Central memory CD8-positive, alpha-beta T cell (primary cell): ENCODE data around the gene SCNN1B.

Source experiments
- ATAC-seq: fragments of 150-1000 bp; cut with Tn5 transposase; replicated peaks from 2 replicates; pipeline ENCODE4 v1.10.0; 2022; ENCODE audit warnings: mild to moderate bottlenecking, moderate FRiP score, moderate number of reproducible peaks; ENCODE audit not compliant: poor library complexity, severe bottlenecking; ENCODE audit errors: extremely low read depth
- DNase-seq, 2 donors: peaks; one replicate each; pipeline ENCODE4 v3.0.0; 2021; ENCODE audit warnings: low spot score in 2 of 2
- H3K27ac Mint-ChIP-seq: one replicate; pipeline ENCODE4 v1.8.0; 2022; ENCODE audit warnings: low read depth, mild to moderate bottlenecking, moderate library complexity, mixed read lengths
- H3K27me3 Mint-ChIP-seq: one replicate; pipeline ENCODE4 v1.8.0; 2022; ENCODE audit warnings: mixed read lengths
- H3K36me3 Mint-ChIP-seq: one replicate; pipeline ENCODE4 v1.8.0; 2022; ENCODE audit warnings: mild to moderate bottlenecking, moderate library complexity, mixed read lengths; ENCODE audit not compliant: insufficient read depth
- H3K4me1 Mint-ChIP-seq: one replicate; pipeline ENCODE4 v1.8.0; 2022; ENCODE audit warnings: mixed read lengths
- H3K4me3 Mint-ChIP-seq: one replicate; pipeline ENCODE4 v1.8.0; 2022; ENCODE audit warnings: mild to moderate bottlenecking, moderate library complexity, mixed read lengths
- H3K9me3 Mint-ChIP-seq: one replicate; pipeline ENCODE4 v1.8.0; 2022; ENCODE audit warnings: mixed read lengths

Gene SCNN1B

DNA sequence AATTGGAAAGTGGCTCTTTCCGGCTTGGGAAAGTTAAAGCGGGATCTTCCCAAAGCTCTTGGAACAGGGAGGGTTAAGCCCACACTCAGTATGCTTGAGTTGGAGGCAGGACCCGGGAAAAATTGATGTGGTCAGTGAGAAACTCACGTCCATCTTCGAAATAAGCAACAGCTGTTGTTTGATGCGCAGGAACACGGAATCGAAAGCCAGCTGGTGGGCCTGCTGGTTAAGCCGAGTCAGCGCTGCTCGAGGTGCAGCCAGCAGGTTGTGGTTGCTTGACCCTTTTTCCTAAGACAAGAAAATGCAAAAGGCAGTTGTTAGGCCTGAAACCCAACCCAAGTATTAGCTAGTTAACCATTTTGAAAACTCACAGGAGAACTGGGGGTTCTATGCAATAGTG, 101.4 kb downstream of the SCNN1B start:
- DNase-seq = no peak
- Mint-ChIP-seq H3K27me3 (no peaks in the 10 kb centered on the region), H3K4me3 (no peak overlapping the region), H3K9me3 (no peaks in the 10 kb centered on the region), H3K27ac (no peak overlapping the region), H3K36me3 (peaks cover 54% of the 10 kb centered on the region), H3K4me1 (no peaks in the 10 kb centered on the region)
- no peak for ATAC-seq

DNA sequence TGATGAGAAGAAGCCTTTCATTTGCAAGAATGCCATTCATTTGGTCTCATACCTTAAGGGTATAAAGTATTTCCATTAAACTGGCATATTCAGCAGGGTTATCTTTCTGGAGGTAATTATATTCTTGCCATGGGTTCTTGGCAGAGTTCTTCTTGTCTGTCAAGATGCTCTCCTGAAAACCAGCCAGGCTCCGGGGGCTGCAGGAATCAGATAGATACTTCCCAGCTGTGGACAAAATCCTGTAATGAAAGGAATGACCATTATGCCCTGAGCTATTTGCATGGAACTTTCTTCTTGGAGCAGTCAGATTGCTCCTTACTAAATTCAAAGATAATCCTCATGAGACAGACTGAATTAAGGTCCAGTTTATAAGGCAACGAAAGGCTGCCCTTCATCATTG, 103.9 kb downstream of the SCNN1B start:
- no peaks in the 10 kb centered on the region for H3K4me1 Mint-ChIP-seq
- no peak overlapping the region for H3K4me3 Mint-ChIP-seq
- H3K36me3 Mint-ChIP-seq = peaks cover 49% of the 10 kb centered on the region

DNA sequence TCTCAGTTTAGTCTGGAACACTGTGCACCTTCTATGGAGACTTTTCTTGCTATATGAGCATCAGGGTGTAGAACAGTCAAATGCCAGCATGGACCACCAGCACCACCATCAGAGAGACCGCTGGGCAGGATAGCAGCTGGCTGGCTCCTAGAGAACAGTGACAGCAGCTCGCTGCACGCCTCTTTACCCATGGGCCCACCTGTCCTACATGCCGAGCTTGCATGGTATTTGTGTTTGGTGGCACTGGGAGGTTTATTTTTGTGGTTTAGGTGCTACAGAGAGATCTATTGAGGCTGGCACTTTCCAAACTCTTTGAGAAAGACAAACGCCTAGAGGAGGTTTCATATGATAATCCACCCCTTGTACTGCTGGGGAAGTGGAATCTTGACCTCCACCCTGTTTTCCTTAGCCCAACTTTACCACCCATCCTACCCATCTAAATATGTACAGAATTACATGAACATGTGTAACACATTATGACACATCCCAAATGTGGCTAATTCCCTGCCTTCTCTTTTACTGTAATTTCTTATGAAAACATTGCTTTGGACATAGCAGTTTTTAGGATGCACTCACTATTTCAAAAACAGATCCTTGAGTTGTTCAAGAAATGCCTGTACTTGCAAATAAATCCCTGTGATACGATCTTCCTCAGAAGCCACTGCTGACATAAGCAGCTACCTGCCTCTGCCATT, 104.6 kb downstream of the SCNN1B start:
- Mint-ChIP-seq H3K4me1 (no peaks in the 10 kb centered on the region), H3K27me3 (no peaks in the 10 kb centered on the region), H3K9me3 (no peaks in the 10 kb centered on the region), H3K27ac (no peak overlapping the region), H3K4me3 (no peak overlapping the region), H3K36me3 (peaks cover 43% of the 10 kb centered on the region)
- DNase-seq = no peak
- ATAC-seq = no peak

More for the DNA sequence above, 103.9 kb downstream of the SCNN1B start:
- H3K27me3 Mint-ChIP-seq = no peaks in the 10 kb centered on the region
- DNase-seq (no peak), ATAC-seq (no peak)
- H3K27ac Mint-ChIP-seq = no peak overlapping the region
- H3K9me3 Mint-ChIP-seq = no peaks in the 10 kb centered on the region

DNA sequence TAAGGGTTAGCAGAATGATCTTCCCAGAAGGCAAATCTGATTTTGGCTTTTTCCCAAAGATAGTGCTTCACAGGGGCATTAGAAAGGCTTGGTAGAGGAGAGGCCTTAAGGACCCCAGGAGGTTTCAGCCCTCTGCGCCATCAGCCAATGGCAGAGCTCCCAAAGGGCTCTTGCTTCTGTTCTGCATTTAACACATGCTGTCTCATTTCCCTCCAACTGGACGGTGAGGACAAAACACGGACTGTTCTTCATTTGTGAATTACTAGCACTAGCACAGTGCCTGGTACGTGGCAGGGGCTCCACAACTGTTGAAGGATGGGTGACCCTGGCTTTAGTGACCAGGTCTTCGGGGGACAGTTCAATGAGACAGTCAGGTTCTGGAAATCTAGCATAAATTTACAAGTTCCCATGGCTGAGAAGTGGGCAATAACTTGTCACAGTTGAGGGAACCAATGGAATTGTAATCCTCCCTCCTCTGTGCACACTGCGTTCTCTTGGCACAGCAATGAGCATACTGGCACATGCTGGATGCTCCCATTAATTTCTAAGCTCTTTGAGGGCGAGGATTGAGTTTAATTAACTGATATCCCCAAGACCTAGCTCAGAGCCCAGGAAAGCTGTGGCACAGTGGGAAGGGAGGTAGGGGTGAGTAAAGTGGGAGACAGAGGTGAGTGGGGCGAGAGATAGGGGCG, 105.5 kb downstream of the SCNN1B start:
- H3K9me3 Mint-ChIP-seq = no peaks in the 10 kb centered on the region
- DNase-seq = no peak
- ATAC-seq = no peak
- H3K27me3 Mint-ChIP-seq = no peaks in the 10 kb centered on the region
- H3K4me1 Mint-ChIP-seq = no peaks in the 10 kb centered on the region
- no peak overlapping the region for H3K4me3 Mint-ChIP-seq
- no peak overlapping the region for H3K27ac Mint-ChIP-seq
- peaks cover 39% of the 10 kb centered on the region for H3K36me3 Mint-ChIP-seq

DNA sequence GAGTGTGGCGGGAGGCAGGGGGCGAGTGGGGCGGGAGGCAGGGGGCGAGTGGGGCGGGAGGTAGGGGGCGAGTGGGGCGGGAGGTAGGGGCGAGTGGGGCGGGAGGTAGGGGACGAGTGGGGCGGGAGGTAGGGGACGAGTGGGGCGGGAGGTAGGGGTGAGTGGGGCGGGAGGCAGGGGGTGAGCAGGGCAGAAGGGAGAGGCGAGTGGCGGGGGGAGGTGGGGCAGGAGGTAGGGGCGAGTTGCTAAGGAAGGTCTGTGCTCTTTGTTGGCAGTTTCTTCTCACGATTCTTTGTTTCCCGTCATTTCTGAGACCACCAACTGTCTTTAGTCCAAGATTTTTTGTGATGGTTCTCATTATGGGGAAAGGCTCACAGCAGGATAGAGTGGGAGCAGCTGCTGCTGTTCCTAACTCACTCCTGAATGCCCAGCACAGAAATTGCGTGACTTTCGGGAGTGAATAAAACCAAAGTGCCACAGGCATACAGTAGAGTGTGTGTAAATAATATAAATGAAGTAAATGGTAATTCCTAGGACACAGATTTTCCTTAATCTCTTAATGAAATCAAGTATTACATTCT, 106.2 kb downstream of the SCNN1B start:
- DNase-seq (no peak), ATAC-seq (no peak)
- Mint-ChIP-seq H3K27ac (no peak overlapping the region), H3K9me3 (no peaks in the 10 kb centered on the region), H3K4me3 (no peak overlapping the region), H3K27me3 (no peaks in the 10 kb centered on the region), H3K4me1 (no peaks in the 10 kb centered on the region), H3K36me3 (peaks cover 36% of the 10 kb centered on the region)

DNA sequence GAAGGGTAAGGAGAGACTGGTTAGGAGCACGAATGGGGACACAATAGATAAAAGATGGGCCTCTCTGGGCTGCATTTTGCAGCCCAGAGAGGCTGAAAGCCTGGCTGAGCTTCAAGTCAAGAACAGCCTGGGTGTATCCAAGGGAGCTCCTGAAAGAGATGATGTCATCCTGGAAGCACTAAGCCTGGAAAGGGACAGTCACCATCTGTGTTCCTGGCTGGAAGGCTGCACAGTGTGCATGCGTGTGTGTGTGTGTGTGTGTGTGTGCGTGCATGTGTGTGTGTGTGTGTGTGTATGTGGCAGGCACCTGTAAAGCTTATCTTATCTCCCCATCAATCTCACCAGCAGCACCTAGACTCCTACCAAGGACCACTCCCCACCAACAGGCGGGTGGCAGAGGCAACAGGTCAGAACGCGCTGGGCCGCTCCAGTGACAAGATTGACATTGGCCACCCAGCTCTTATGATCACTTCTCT, 106.8 kb downstream of the SCNN1B start:
- ATAC-seq (no peak), DNase-seq (no peak)
- Mint-ChIP-seq H3K4me3 (no peak overlapping the region), H3K27me3 (no peaks in the 10 kb centered on the region), H3K9me3 (no peaks in the 10 kb centered on the region), H3K4me1 (no peaks in the 10 kb centered on the region), H3K36me3 (peaks cover 37% of the 10 kb centered on the region), H3K27ac (no peak overlapping the region)

DNA sequence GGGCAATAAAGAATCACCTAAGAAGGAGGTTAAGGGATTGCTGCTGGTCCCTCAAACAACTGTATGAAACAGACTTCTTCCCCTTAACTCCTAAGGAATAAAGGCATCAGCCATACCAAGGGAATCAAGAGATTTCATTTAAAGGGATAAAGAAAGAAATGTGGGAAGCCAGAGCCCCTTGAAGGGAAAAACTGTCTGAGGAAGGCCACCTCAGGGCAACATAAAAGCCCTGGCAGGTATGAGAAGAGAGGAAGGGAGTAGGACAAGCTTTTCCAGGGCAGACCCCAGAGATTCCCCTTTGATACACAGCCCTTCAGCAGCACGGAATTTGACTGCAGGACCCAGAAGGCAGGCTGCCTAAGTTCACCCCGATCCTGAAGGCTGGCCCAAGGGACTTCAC, 107.4 kb downstream of the SCNN1B start:
- Mint-ChIP-seq H3K36me3 (peaks cover 33% of the 10 kb centered on the region), H3K9me3 (no peaks in the 10 kb centered on the region), H3K27ac (no peak overlapping the region), H3K4me1 (no peaks in the 10 kb centered on the region), H3K27me3 (no peaks in the 10 kb centered on the region), H3K4me3 (no peak overlapping the region)
- no peak for DNase-seq
- no peak for ATAC-seq

DNA sequence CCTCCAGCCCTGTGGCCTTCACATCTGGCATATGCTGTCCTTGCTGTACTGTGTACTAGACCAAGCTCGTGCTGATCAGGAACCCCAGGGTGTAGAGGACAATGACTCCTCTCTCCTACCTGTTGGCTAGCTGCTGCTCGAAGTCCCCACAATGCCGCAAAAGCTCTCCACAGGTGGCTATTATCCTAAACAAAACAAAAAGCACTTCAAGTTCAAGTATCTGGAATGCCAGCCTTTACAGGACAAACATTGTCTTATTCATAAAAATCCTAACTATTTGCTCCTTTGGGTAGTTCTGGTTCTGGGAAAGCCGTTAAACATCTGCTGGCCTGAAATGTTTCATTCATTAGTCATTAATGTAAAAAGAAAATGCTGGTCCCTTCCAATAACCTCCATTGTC, 108.1 kb downstream of the SCNN1B start:
- H3K27me3 Mint-ChIP-seq = no peaks in the 10 kb centered on the region
- no peak overlapping the region for H3K4me3 Mint-ChIP-seq
- ATAC-seq (no peak), DNase-seq (no peak)
- no peaks in the 10 kb centered on the region for H3K4me1 Mint-ChIP-seq
- H3K27ac Mint-ChIP-seq = no peak overlapping the region
- H3K36me3 Mint-ChIP-seq = peaks cover 32% of the 10 kb centered on the region
- H3K9me3 Mint-ChIP-seq = no peaks in the 10 kb centered on the region

DNA sequence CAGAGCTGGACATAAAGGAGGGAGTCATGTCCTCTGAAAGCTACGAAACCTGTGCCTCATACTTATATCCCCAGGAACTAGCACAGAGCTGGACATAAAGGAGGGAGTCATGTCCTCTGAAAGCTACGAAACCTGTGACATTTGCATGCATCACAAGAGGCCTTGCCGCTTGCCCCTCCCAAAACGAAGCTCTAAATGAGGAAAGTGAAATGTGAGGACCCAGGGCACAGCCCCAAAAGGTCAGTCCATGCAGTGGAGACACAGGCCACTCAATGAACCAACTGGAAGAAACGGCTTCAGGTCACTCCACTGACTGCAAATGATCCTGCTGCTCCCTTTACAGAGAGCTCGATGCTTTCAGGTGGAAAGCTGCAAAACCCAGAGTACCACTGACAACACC, 112.6 kb downstream of the SCNN1B start:
- Mint-ChIP-seq H3K36me3 (peaks cover 38% of the 10 kb centered on the region), H3K9me3 (no peaks in the 10 kb centered on the region), H3K4me3 (no peak overlapping the region), H3K27me3 (no peaks in the 10 kb centered on the region), H3K27ac (no peak overlapping the region), H3K4me1 (no peaks in the 10 kb centered on the region)
- ATAC-seq (no peak), DNase-seq (no peak)

DNA sequence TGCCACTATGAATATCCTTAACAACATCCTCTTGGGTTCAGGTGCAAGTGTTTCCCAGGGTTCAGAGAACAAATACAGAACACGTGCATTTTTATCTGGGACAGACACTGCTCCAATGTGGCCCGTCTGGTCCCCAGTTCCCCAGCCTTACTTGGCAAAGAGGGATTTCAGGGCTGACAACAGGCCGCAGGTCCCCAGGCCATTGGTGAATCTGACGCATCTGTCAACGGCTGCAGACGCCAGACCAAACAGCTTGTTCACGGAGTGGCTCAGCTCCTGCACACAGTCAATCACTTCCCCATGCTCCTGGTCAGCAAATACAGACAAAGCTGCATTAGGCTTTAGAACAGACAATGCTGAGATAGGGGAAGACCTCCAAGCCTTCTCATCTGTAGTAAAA, 114.7 kb downstream of the SCNN1B start:
- H3K9me3 Mint-ChIP-seq = no peaks in the 10 kb centered on the region
- DNase-seq (no peak), ATAC-seq (no peak)
- H3K4me1 Mint-ChIP-seq = no peaks in the 10 kb centered on the region
- no peak overlapping the region for H3K4me3 Mint-ChIP-seq
- peaks cover 39% of the 10 kb centered on the region for H3K36me3 Mint-ChIP-seq
- no peak overlapping the region for H3K27ac Mint-ChIP-seq
- H3K27me3 Mint-ChIP-seq = no peaks in the 10 kb centered on the region

DNA sequence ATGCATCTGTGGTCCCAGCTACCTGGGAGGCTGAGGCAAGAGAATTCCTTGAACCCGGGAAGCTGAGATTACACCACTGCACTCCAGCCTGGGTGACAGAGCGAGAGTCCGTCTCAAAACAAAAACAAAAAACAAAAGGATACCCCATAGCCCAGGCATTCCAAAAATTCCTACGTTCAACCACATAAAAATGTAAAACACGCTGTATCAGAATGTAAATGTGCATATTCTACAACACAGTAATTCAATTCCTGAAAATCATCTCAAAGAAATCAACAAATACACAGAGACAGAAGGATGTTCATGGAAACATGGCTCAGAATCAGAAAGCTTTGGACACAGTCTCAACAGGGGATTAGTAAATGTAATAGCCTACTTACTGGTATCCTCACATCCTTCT, 117.9 kb downstream of the SCNN1B start:
- Mint-ChIP-seq H3K9me3 (no peaks in the 10 kb centered on the region), H3K4me1 (no peaks in the 10 kb centered on the region), H3K27me3 (no peaks in the 10 kb centered on the region), H3K4me3 (no peak overlapping the region), H3K27ac (no peak overlapping the region), H3K36me3 (peaks cover 40% of the 10 kb centered on the region)
- DNase-seq (no peak), ATAC-seq (no peak)

DNA sequence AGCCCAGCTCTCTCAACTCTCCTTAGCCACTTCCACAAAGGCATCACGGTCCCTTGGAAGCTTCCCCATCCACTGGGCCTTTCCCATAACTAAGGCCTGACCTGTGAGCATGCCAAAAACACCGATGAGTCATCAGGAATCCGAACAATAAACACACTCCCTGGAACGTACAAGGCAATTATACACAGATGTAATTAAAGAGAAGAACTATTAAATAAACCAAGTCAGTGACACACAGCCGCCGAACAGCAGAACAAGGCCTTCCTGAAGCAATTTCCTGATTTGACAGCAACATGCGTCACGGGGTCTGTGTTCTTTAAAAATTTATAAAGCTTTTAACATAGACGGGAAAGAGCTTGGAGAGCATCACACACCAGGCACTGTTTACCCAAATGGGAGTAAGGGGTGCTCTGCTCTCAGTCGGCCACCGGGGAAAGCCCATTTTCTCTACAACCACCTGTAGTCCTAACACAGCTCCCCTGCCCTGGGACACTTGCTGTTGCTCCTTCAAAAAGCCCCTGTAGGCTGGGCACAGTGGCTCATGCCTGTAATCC, 121.5 kb downstream of the SCNN1B start:
- DNase-seq (no peak), ATAC-seq (no peak)
- Mint-ChIP-seq H3K27ac (no peak overlapping the region), H3K9me3 (no peaks in the 10 kb centered on the region), H3K4me1 (no peaks in the 10 kb centered on the region), H3K27me3 (no peaks in the 10 kb centered on the region), H3K36me3 (peaks cover 36% of the 10 kb centered on the region), H3K4me3 (no peak overlapping the region)
